ENCODE data around the gene GPR157. TPM values are rescaled to one million over a fixed set of nuclear protein-coding genes. Genes with fewer than 3 reads are reported as not detected.

The GPR157 gene
- total and polyA plus RNA-seq, 5 donors from 2014 or later = 0.92 to 2.1 (median 1.2) TPM

DNA sequence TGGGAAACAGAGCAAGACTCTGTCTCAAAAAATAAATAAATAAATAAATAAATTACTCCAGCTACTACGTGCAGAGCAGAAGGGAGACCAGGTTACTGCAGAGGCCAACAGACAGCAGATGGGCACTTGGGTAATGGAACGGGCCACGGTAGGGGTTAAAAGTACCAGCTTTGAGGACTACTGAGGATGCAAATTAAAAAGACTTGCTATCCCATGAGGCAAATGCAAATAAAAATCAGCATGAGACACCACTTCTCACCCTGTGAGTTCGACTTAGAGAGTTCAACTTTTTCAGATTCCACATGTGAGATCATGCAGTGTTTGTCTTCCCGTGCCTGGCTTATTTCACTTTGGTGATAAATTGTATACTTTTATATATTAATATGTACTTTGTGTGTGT, 66.1 kb downstream of the GPR157 start:
- Mint-ChIP-seq H3K4me1 (no peaks in the 10 kb centered on the region), H3K27ac (no peak overlapping the region), H3K36me3 (no peaks in the 10 kb centered on the region), H3K4me3 (no peak overlapping the region), H3K9me3 (peaks cover 0 to 2% (median 0%) of the 10 kb centered on the region in 7 donors), H3K27me3 (peaks cover 9% of the 10 kb centered on the region)
- ATAC-seq (ENCODE audit: low read depth in 2 of 2) (no peak), DNase-seq (no peak)
- no peaks in the 10 kb centered on the region for H3K27me3 ChIP-seq (ENCODE audit: control insufficient read depth, insufficient read depth, low read length)
- H3K27ac ChIP-seq (ENCODE audit: insufficient read depth, low read length, poor library complexity, severe bottlenecking) = no peak overlapping the region
- H3K36me3 ChIP-seq (ENCODE audit: control insufficient read depth, insufficient read depth, low read length) = no peaks in the 10 kb centered on the region
- H3K4me1 ChIP-seq (ENCODE audit: control insufficient read depth, insufficient read depth, low read length, poor library complexity, severe bottlenecking) = no peaks in the 10 kb centered on the region
- no peaks in the 10 kb centered on the region for H3K9me3 ChIP-seq (ENCODE audit: control insufficient read depth in 2 of 2, low read length in 2 of 2)
- H3K4me3 ChIP-seq (ENCODE audit: low read depth, low read length) = no peak overlapping the region

DNA sequence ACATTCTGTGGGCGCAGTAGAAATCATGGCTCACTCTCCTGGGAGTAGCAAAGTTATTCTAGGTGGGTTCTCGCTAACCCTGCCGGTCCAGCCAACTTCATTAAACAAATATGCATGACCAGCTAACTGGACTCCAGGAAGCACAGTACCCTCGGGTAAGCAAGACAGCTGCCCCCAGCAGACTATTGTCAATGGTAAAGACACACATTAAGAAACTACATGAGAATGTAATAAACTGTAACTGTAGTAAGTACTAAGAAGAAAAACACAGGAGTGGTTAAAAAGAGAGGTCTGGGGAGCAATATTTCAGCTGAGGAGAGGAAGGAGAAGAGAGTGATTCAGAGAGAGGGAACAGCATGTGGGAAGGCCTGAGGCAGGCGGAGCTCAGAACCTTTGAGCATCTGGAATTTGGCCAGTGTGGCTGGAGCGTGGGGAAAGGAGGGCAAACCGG, 66.9 kb downstream of the GPR157 start:
- DNase-seq (no peak), ATAC-seq (ENCODE audit: low read depth in 2 of 2) (no peak)
- Mint-ChIP-seq H3K27me3 (peaks cover 4% of the 10 kb centered on the region), H3K9me3 (no peaks in the 10 kb centered on the region), H3K27ac (no peak overlapping the region), H3K4me1 (no peaks in the 10 kb centered on the region), H3K36me3 (no peaks in the 10 kb centered on the region), H3K4me3 (no peak overlapping the region)
- Histone ChIP-seq H3K27me3 (ENCODE audit: control insufficient read depth, insufficient read depth, low read length) (no peaks in the 10 kb centered on the region), H3K4me3 (ENCODE audit: low read depth, low read length) (no peak overlapping the region), H3K27ac (ENCODE audit: insufficient read depth, low read length, poor library complexity, severe bottlenecking) (no peak overlapping the region), H3K9me3 (ENCODE audit: control insufficient read depth in 2 of 2, low read length in 2 of 2) (no peaks in the 10 kb centered on the region), H3K4me1 (ENCODE audit: control insufficient read depth, insufficient read depth, low read length, poor library complexity, severe bottlenecking) (no peaks in the 10 kb centered on the region), H3K36me3 (ENCODE audit: control insufficient read depth, insufficient read depth, low read length) (no peaks in the 10 kb centered on the region)

DNA sequence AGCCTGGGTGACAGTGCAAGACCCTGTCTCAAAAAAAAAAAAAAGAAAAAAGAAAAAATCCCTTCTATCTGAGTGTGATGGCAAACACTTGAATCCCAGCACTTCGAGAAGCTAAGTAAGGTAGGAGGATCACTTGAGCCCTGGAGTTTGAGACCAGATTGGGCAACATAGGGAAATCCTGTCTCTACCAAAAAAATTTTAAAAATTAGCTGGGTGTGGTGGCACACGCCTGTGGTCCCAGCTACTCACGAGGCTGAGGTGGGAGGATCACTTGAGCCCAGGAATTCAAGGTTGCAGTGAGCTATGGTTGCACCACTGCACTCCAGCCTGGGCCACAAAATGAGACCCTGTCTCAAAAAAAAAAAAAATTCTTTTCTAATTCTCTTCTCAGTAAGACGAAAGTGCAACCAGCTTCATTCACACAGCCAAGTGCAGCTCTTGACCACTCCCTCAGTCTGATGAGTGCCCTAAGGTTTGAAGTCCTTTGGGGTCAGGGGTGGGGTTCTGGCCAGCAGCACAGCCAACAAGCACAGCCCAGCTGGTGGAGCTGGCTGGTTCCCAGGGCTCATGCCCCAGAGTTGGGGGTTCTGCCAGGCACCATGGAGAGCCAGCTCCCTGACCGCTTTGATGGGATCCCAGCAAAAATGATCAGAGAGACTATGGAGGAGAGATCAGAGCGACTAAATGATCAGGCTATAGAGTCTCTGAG, 67.5 kb downstream of the GPR157 start:
- Mint-ChIP-seq H3K9me3 (no peaks in the 10 kb centered on the region), H3K4me3 (no peak overlapping the region)

DNA sequence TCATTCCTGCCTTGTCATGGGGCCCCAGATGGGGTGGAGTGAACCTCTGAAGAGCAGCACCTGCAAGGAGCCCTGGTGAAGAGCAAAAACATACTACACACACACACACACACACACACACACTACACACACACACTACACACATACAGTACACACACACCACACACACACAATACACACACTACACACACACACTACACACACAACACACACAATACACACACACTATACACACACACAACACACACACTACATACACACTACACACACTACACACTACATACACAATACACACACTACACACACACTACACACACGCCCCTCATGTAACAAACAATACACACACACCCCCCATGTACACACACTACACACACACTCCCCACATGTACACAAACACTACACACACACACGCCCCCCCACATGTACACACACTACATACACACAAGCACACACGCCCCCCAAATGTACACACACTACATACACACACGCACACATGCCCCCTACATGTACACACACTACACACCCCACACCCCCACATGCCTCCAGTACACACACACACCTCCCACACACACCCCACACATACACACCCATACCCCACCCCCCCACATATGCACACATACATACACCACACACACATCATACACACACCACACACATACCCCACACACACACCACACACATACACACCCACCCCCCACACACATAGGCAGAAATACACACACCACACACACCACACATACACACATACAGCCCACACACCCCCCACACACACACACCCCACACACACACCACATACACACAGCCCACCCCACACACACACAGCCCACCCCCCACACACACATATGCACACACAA, 68.8 kb downstream of the GPR157 start:
- Mint-ChIP-seq H3K9me3 (no peaks in the 10 kb centered on the region), H3K4me3 (no peak overlapping the region), H3K36me3 (no peaks in the 10 kb centered on the region), H3K27me3 (peaks cover 4% of the 10 kb centered on the region), H3K27ac (peak overlapping the region in 1 of 3 donors; percentile 27), H3K4me1 (no peaks in the 10 kb centered on the region)
- ATAC-seq (ENCODE audit: low read depth in 2 of 2) (no peak), DNase-seq (no peak)
- no peaks in the 10 kb centered on the region for H3K4me1 ChIP-seq (ENCODE audit: control insufficient read depth, insufficient read depth, low read length, poor library complexity, severe bottlenecking)
- no peak overlapping the region for H3K27ac ChIP-seq (ENCODE audit: insufficient read depth, low read length, poor library complexity, severe bottlenecking)
- no peaks in the 10 kb centered on the region for H3K9me3 ChIP-seq (ENCODE audit: control insufficient read depth in 2 of 2, low read length in 2 of 2)
- no peak overlapping the region for H3K4me3 ChIP-seq (ENCODE audit: low read depth, low read length)
- H3K27me3 ChIP-seq (ENCODE audit: control insufficient read depth, insufficient read depth, low read length) = no peaks in the 10 kb centered on the region
- H3K36me3 ChIP-seq (ENCODE audit: control insufficient read depth, insufficient read depth, low read length) = no peaks in the 10 kb centered on the region

More for the DNA sequence above, 67.5 kb downstream of the GPR157 start:
- Histone ChIP-seq H3K27me3 (ENCODE audit: control insufficient read depth, insufficient read depth, low read length) (no peaks in the 10 kb centered on the region), H3K9me3 (ENCODE audit: control insufficient read depth in 2 of 2, low read length in 2 of 2) (no peaks in the 10 kb centered on the region), H3K36me3 (ENCODE audit: control insufficient read depth, insufficient read depth, low read length) (no peaks in the 10 kb centered on the region), H3K4me3 (ENCODE audit: low read depth, low read length) (no peak overlapping the region), H3K4me1 (ENCODE audit: control insufficient read depth, insufficient read depth, low read length, poor library complexity, severe bottlenecking) (no peaks in the 10 kb centered on the region), H3K27ac (ENCODE audit: insufficient read depth, low read length, poor library complexity, severe bottlenecking) (no peak overlapping the region)
- ATAC-seq (ENCODE audit: low read depth in 2 of 2) (no peak), DNase-seq (no peak)
- peaks cover 4% of the 10 kb centered on the region for H3K27me3 Mint-ChIP-seq
- H3K4me1 Mint-ChIP-seq = no peaks in the 10 kb centered on the region
- H3K36me3 Mint-ChIP-seq = no peaks in the 10 kb centered on the region
- H3K27ac Mint-ChIP-seq = no peak overlapping the region

DNA sequence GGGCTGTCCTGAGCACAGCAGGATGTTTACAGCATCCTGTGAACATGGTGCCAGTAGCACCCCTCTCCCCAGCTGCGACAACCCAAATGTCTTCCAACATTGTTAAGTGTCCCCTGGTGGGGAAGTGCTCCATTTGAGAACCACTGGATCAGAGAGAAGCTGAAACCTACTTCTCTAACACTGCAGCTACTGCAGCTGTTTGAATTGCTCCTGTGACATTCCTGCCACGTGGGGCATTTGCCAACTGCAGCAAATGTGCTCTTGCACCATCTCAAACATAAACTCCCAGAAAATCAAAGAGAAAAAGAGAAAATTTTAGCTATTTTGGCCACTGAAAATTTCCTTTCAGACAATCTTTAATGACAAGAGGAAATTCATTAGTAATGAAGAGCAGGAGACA, 70.4 kb downstream of the GPR157 start:
- no peaks in the 10 kb centered on the region for H3K27me3 Mint-ChIP-seq
- Histone ChIP-seq H3K27me3 (ENCODE audit: control insufficient read depth, insufficient read depth, low read length) (no peaks in the 10 kb centered on the region), H3K4me1 (ENCODE audit: control insufficient read depth, insufficient read depth, low read length, poor library complexity, severe bottlenecking) (no peaks in the 10 kb centered on the region), H3K27ac (ENCODE audit: insufficient read depth, low read length, poor library complexity, severe bottlenecking) (no peak overlapping the region), H3K36me3 (ENCODE audit: control insufficient read depth, insufficient read depth, low read length) (no peaks in the 10 kb centered on the region), H3K4me3 (ENCODE audit: low read depth, low read length) (no peak overlapping the region), H3K9me3 (ENCODE audit: control insufficient read depth in 2 of 2, low read length in 2 of 2) (no peaks in the 10 kb centered on the region)
- DNase-seq = no peak
- no peak for ATAC-seq (ENCODE audit: low read depth in 2 of 2)
- peak overlapping the region in 1 of 3 donors; percentile 5 for H3K27ac Mint-ChIP-seq
- H3K9me3 Mint-ChIP-seq = no peaks in the 10 kb centered on the region
- H3K4me1 Mint-ChIP-seq = no peaks in the 10 kb centered on the region
- H3K36me3 Mint-ChIP-seq = no peaks in the 10 kb centered on the region
- H3K4me3 Mint-ChIP-seq = no peak overlapping the region

DNA sequence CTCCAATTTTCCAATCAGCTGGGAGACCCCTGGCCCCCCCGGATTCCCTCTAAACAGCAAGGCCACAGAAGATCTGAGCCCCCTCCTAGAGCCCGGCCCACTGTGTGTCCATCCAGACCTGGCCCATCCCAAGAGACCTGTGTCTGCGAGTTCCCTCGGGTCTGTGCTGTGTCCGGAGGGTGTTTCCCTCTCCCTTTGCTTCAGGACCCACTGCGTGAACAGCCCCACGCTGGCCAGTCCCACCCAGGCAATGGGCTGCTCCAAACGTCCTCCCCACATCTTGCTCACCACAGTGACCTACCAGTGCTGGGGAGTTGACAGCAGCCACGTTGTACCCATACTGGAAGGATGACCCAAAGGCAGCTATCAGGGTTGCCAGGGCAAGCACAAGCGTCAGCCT, 71.1 kb downstream of the GPR157 start:
- Mint-ChIP-seq H3K9me3 (no peaks in the 10 kb centered on the region), H3K4me1 (no peaks in the 10 kb centered on the region), H3K36me3 (no peaks in the 10 kb centered on the region), H3K27me3 (no peaks in the 10 kb centered on the region), H3K4me3 (no peak overlapping the region), H3K27ac (no peak overlapping the region)
- H3K27me3 ChIP-seq (ENCODE audit: control insufficient read depth, insufficient read depth, low read length) = no peaks in the 10 kb centered on the region
- no peaks in the 10 kb centered on the region for H3K4me1 ChIP-seq (ENCODE audit: control insufficient read depth, insufficient read depth, low read length, poor library complexity, severe bottlenecking)
- H3K4me3 ChIP-seq (ENCODE audit: low read depth, low read length) = no peak overlapping the region
- DNase-seq = no peak
- H3K9me3 ChIP-seq (ENCODE audit: control insufficient read depth in 2 of 2, low read length in 2 of 2) = no peaks in the 10 kb centered on the region
- no peak overlapping the region for H3K27ac ChIP-seq (ENCODE audit: insufficient read depth, low read length, poor library complexity, severe bottlenecking)
- ATAC-seq (ENCODE audit: low read depth in 2 of 2) = no peak
- no peaks in the 10 kb centered on the region for H3K36me3 ChIP-seq (ENCODE audit: control insufficient read depth, insufficient read depth, low read length)

DNA sequence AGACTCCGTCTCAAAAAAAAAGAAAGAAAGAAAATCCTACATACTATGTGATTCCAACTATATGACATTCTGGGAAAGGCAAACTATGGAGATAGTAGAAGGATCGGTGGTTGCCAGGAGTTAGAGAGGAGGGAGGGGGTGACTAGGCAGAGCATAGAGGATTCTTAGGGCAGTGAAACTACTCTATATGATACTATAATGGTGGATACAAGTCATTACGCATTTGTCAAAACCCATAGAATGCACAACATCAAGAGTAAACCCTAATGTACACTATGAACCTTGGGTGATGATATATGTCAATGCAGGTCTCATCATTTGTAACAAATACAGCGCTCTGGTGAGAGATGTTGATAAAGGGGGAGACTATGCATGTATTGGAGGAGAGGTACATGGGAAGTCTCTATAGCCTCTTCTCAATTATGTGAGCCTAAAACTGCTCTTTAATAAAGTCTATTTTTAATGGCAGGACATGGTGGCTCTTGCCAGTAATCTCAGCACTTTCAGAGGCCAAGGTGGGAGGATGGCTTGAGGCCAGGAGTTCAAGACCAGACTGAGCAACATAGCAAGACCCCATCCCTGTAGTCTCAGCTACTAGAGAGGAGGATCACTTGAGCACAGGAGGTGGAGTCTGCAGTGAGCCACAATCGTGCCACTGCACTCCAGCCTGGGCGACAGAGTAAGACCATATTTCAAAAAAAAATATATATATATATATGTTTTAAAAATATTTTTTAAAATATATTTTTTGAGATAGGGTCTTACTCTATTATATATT, 76.4 kb downstream of the GPR157 start:
- no peak overlapping the region for H3K27ac Mint-ChIP-seq
- peaks cover 18% of the 10 kb centered on the region for H3K27me3 Mint-ChIP-seq
- H3K9me3 Mint-ChIP-seq = no peaks in the 10 kb centered on the region
- Histone ChIP-seq H3K27me3 (ENCODE audit: control insufficient read depth, insufficient read depth, low read length) (peaks cover 2% of the 10 kb centered on the region), H3K27ac (ENCODE audit: insufficient read depth, low read length, poor library complexity, severe bottlenecking) (no peak overlapping the region), H3K36me3 (ENCODE audit: control insufficient read depth, insufficient read depth, low read length) (no peaks in the 10 kb centered on the region), H3K4me3 (ENCODE audit: low read depth, low read length) (no peak overlapping the region), H3K9me3 (ENCODE audit: control insufficient read depth in 2 of 2, low read length in 2 of 2) (no peaks in the 10 kb centered on the region), H3K4me1 (ENCODE audit: control insufficient read depth, insufficient read depth, low read length, poor library complexity, severe bottlenecking) (no peaks in the 10 kb centered on the region)
- DNase-seq = no peak
- H3K4me1 Mint-ChIP-seq = no peaks in the 10 kb centered on the region
- no peak overlapping the region for H3K4me3 Mint-ChIP-seq
- ATAC-seq (ENCODE audit: low read depth in 2 of 2) = no peak
- H3K36me3 Mint-ChIP-seq = no peaks in the 10 kb centered on the region

All from CD4-positive, CD25-positive, alpha-beta regulatory T cell (primary cell).